LNCaP clone FGC (cell line): ENCODE measurements around the gene CCDC174.

Experiments used
- DNase-seq: peaks from one replicate; pipeline ENCODE4 v3.0.0-alpha.2; 2011; ENCODE audit warnings: low read depth
- H3K4me3 ChIP-seq: 2 replicates; pipeline ENCODE4 v1.5.1; 2011; ENCODE audit warnings: mild to moderate bottlenecking, low read depth, low read length, control low read depth
- TF ChIP-seq, protein P1 (sequence below): IDR thresholded peaks from 2 replicates; pipeline ENCODE4 v1.5.1; 2012; ENCODE audit warnings: mild to moderate bottlenecking; ENCODE audit not compliant: control insufficient read depth, insufficient read depth; ENCODE audit errors: extremely low read depth

CCDC174 gene

DNA sequence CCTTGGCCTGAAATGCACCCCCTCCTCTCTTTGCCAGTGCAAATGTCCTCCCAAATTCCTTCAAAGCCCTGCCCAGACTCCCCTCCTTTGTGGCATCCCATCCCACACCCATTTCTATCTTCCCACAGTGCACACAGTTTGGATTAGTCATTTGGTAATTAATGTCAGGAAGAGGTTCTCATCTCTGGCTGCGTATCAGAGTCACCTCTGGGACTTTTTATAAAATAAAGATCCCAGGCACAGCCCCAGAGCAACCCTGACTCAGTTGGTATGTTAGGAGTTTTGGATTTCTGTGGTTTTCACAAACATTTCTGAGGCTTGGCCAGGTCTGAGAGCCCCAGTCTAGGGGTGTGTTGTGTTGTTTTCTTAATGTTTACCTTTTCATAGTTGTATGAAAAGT, 65.0 kb downstream of the CCDC174 start:
- no peak for DNase-seq
- TF ChIP-seq, protein P1, sequence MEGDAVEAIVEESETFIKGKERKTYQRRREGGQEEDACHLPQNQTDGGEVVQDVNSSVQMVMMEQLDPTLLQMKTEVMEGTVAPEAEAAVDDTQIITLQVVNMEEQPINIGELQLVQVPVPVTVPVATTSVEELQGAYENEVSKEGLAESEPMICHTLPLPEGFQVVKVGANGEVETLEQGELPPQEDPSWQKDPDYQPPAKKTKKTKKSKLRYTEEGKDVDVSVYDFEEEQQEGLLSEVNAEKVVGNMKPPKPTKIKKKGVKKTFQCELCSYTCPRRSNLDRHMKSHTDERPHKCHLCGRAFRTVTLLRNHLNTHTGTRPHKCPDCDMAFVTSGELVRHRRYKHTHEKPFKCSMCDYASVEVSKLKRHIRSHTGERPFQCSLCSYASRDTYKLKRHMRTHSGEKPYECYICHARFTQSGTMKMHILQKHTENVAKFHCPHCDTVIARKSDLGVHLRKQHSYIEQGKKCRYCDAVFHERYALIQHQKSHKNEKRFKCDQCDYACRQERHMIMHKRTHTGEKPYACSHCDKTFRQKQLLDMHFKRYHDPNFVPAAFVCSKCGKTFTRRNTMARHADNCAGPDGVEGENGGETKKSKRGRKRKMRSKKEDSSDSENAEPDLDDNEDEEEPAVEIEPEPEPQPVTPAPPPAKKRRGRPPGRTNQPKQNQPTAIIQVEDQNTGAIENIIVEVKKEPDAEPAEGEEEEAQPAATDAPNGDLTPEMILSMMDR: no peak
- H3K4me3 ChIP-seq: no peak overlapping the region

DNA sequence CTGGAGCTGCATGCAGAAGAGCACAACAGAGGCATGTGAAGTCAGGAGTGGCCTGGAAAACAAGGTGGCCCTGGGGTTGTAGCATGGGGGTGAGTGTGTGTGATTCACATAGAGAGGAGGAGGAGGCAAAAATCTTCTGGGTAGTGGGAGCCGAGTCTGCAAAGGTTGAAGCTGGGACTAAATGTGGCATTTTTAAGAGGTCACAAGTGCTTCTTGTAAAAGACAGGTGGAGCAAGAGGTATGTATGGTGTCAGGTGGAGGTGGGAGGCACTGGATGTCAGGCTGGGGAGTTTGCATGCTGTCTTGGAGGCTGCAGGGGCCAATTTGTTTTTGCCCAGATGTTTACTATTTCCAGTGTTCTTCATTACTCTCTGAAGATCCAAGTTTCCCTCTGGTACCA, 65.7 kb downstream of the CCDC174 start:
- TF ChIP-seq, protein P1: no peak
- H3K4me3 ChIP-seq: no peak overlapping the region
- DNase-seq: no peak

DNA sequence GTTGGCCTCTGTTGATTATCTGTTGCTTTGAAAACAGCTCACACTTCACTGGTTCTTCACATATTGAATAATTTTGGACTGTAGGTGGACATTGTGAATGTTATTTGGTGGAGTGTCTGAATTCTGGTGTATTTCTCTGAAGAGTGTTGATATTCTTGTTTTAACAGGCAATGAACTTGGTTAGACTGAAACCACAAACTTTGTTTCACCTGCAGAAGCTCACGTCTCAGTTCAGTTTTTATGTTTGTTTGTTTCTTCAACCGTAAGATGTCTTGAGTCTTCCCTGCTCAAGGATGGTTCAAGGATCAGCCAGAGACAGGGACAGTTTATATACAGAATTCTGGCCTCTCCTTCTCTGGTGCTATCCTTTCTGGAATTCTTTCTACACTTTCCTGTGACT, 67.0 kb downstream of the CCDC174 start:
- no peak overlapping the region for H3K4me3 ChIP-seq
- TF ChIP-seq, protein P1: no peak
- no peak for DNase-seq

DNA sequence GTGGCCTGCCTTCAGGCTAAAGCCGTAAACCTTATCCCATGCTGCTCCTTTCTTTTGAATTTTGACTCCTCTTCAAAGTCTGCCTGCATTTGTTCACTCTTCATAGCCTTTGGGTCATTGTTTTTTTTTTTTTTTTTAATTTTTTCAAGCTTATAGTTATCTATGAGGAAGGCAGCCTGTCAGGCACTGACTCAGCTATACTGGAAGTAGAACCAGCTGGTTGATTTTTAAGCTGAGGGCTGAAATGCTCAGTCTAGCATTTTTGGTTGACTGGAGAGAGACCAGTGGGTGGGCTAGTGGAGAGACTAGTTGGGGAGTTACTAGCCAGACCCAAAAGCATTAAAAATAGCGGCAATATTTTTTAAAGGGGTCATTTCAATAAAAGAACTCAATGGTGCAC, 67.4 kb downstream of the CCDC174 start:
- H3K4me3 ChIP-seq: no peak overlapping the region
- DNase-seq: no peak
- TF ChIP-seq, protein P1: no peak

DNA sequence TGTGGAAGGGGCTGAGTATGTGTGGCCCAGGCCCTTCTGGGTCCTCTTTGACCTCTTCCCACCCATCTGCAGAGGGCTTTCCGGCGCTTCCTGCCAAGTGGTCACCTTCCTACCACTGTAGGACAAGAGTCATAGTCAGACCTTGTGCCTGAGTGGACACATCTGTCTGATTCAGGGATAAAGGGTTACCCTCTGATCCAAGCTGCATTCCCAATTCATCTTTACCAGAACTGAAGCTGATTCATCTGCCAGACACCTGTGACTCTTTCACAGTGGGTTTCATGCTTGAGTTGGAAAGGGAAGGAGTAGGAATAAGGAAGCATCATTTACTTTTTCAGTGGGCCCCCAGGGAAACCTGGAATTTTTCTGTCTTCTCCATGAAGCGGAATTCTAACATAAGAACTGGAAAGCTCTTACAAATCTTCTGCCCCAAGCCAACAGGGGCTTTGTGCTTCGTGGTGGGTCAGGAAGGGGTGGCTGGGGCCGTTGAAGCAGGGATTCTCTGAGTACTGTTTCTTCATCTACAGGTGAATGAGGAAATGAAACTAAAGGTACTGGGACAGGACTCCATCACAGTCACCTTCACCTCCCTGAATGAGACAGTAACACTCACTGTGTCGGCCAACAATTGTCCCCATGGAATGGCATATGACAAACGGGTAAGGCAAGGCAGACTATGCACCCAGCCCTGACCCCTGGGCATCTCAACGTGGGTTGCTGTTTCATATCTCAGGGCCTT, 69.7 kb downstream of the CCDC174 start:
- H3K4me3 ChIP-seq: no peak overlapping the region
- TF ChIP-seq, protein P1: no peak
- DNase-seq: no peak
